KOPT-K1 (cell line): ENCODE data around the gene RIPK3.
"Not testable (repeated sequence)": the region's sequence is repeated elsewhere in the genome, so short reads cannot be mapped to it uniquely, and the experiment has no call there.

ENCODE experiments used
- H3K27ac ChIP-seq: fragments of 200-600 bp; sonication (generic); 2 replicates; pipeline ENCODE4 v1.5.1; 2016; ENCODE audit warnings: antibody characterized with exemption, mild to moderate bottlenecking, low read depth, low read length; ENCODE audit not compliant: poor library complexity, severe bottlenecking
- H3K36me3 ChIP-seq: fragments of 200-600 bp; sonication (generic); 2 replicates; pipeline ENCODE4 v1.5.1; 2017; ENCODE audit warnings: antibody characterized with exemption, mild to moderate bottlenecking, low read length, moderate library complexity; ENCODE audit not compliant: insufficient read depth
- H3K9me3 ChIP-seq: fragments of 200-600 bp; sonication (generic); 2 replicates; pipeline ENCODE4 v1.5.1; 2017; ENCODE audit warnings: antibody characterized with exemption, low read length, mild to moderate bottlenecking; ENCODE audit not compliant: insufficient read depth, poor library complexity, severe bottlenecking

Gene RIPK3

DNA sequence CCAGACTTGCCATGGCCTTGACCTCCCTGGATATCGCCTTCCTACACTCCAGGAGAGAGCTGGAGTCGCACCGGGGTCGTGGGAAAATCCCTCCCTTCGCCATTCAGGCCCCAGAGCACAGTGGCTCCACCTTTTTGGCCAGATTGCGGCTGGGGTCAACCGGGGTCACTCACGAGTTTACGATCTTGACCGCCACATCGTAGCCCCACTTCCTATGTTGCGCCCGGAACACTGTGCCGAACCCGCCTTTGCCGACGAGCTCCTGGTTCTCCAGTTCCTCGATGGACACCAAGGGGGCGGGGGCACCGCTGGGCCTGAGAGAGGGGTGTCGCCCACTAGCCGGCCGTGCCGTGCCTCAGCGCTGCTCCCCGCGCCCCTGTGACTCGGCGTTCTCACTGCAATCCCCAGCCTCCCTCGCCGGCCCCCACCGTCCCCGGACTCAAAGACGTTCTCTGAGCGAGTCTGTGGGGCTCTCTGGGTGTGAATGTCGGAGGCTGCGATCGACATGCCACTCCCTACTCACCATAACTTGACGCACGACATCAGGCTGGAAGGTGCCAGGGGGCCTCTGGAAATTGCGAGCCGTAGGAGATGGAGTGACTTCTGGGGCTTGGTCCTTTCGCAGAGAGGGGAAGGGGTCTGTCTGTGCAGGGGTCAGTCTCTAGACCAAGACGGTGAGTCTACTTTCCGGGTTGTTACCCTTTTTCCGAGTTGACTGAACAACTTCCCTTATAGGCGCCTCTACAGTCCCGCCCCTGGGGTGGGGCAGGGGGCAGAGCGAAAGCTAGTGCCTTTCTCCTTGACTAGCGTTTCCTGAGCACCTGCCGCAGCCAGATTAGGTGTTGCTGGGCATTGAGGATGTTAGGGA lies at the start of gene RIPK3:
Gene RIPK3 (minus strand): TSS at position 708 of the 868 bp plus-strand sequence. CDS start 165 bp downstream, at position 543.
- Histone ChIP-seq H3K36me3 (no peaks in the 10 kb centered on the region), H3K9me3 (no peaks in the 10 kb centered on the region), H3K27ac (no peak within 1 kb of the TSS)

- H3K9me3 ChIP-seq = no peaks in the 10 kb centered on the region
- no peak overlapping the region for H3K27ac ChIP-seq
- H3K36me3 ChIP-seq = no peaks in the 10 kb centered on the region
Observed at GRCh38 chr14:24389226-24389848, 49.5 kb upstream of the RIPK3 start.

GRCh38 chr14:24388474-24389179 lies 48.8 kb upstream of the RIPK3 start:
- Histone ChIP-seq H3K36me3 (no peaks in the 10 kb centered on the region), H3K9me3 (no peaks in the 10 kb centered on the region), H3K27ac (no peak overlapping the region)

GRCh38 chr14:24387579-24387978 lies 47.8 kb upstream of the RIPK3 start:
- not testable (repeated sequence) for H3K27ac ChIP-seq, H3K36me3 ChIP-seq, H3K9me3 ChIP-seq

DNA sequence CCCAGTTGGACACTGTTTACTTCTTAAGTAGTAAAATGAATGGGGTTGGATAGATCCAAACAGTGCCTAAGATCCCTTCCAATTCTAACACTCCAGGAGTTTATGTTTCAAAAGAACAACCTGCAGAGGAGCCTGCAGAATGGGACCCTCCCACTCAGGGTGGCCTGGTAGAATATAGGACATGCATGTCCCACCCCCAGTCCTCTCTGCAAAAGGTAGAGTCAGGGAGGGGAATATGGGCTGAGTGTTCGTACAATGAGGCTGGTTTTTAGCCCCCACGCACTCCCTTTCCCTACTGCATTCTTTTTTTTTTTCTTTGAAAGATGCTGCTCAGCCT lies 47.2 kb upstream of the RIPK3 start:
- Histone ChIP-seq H3K36me3 (no peaks in the 10 kb centered on the region), H3K27ac (no peak overlapping the region), H3K9me3 (no peaks in the 10 kb centered on the region)

- no peaks in the 10 kb centered on the region for H3K9me3 ChIP-seq
- H3K27ac ChIP-seq = no peak overlapping the region
- H3K36me3 ChIP-seq = no peaks in the 10 kb centered on the region
Observed at GRCh38 chr14:24385524-24385923, 45.7 kb upstream of the RIPK3 start.

- no peaks in the 10 kb centered on the region for H3K9me3 ChIP-seq
- no peak overlapping the region for H3K27ac ChIP-seq
Observed at GRCh38 chr14:24384169-24384568, 44.4 kb upstream of the RIPK3 start.

GRCh38 chr14:24382064-24382371 lies 42.2 kb upstream of the RIPK3 start:
- H3K27ac ChIP-seq = no peak overlapping the region
- no peaks in the 10 kb centered on the region for H3K9me3 ChIP-seq
- H3K36me3 ChIP-seq = no peaks in the 10 kb centered on the region

More at GRCh38 chr14:24384169-24384568, 44.4 kb upstream of the RIPK3 start:
- no peaks in the 10 kb centered on the region for H3K36me3 ChIP-seq

- H3K27ac ChIP-seq = no peak overlapping the region
- H3K36me3 ChIP-seq = no peaks in the 10 kb centered on the region
- no peaks in the 10 kb centered on the region for H3K9me3 ChIP-seq
Observed at GRCh38 chr14:24381363-24382063, 41.7 kb upstream of the RIPK3 start.

- H3K36me3 ChIP-seq = no peaks in the 10 kb centered on the region
- no peaks in the 10 kb centered on the region for H3K9me3 ChIP-seq
- H3K27ac ChIP-seq = no peak overlapping the region
Observed at GRCh38 chr14:24379907-24380730, 40.3 kb upstream of the RIPK3 start.

DNA sequence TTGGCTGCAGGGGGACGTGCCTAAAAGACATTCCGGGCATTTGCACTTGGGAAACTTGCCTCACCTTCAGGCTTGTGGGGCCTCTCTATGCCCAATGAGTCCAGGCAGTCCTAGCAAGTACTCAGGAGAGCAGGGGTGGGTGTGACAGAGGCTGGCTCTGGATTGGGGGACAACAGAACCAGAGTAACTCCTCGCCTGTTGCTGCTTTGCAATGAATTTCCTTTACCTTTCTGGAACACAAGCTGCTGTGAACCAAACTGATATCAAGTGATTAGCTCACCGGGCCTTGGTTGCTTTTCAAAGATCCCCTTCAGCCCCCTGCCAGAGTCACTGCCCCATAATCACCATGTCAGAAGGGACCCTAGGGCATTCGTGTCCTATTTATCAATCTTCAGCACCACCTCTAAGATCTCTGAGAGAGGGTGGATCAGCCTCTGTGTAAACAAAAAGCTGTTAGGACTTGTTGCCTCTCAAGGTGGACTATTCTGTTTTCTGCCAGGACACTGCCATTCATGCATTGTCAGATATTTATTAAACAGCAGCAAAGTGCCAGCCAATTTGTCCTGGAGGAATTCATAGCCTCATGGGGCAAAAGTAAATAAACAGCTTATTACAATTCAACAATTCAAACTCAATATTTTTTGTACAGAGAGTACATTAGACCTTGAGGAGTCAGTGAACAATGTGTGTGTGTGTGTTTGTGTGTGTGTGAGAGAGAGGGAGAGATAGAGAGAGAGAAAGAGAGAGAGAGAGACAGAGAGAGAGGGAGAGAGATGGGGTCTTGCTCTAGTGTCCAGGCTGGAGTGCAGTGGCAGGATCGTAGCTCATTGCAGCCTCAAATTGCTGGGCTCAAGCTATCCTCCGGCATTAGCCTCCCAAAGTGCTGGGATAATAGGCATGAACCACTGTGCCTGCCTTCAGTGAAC lies 39.5 kb upstream of the RIPK3 start:
- Histone ChIP-seq H3K9me3 (no peaks in the 10 kb centered on the region), H3K27ac (no peak overlapping the region), H3K36me3 (no peaks in the 10 kb centered on the region)

DNA sequence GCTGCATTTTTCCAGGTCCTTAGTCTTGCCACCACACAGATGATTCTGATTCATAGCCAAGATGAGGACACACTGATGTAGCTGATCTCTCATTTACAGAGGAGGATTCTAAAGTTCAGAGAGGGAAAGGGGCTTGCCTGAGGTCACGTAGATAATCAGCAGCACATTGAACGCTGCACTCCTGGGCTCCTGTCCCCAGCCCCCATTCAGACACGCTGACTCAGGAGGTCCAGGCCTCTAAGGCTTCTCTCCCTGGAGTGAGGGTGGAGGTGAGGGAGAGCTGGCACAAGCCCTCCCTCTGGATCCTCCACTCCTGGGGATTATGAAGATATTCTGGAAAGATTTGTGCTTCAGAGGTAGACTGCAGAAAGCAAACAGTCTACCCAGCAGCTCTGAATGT lies 38.5 kb upstream of the RIPK3 start:
- no peak overlapping the region for H3K27ac ChIP-seq
- H3K36me3 ChIP-seq = no peaks in the 10 kb centered on the region

GRCh38 chr14:24377657-24378056 lies 37.9 kb upstream of the RIPK3 start:
- Histone ChIP-seq H3K36me3 (no peaks in the 10 kb centered on the region), H3K9me3 (no peaks in the 10 kb centered on the region), H3K27ac (no peak overlapping the region)

More for the DNA sequence above, 38.5 kb upstream of the RIPK3 start:
- H3K9me3 ChIP-seq = no peaks in the 10 kb centered on the region
